Measurements from ENCODE around the gene CEMP1. TPM values are rescaled to one million over a fixed set of nuclear protein-coding genes. Genes with fewer than 3 reads are reported as not detected.

CEMP1 gene
- total RNA-seq, 4 donors from 2014 or later = 0.34 to 3.9 (median 3.5) TPM; not detected in 1

DNA sequence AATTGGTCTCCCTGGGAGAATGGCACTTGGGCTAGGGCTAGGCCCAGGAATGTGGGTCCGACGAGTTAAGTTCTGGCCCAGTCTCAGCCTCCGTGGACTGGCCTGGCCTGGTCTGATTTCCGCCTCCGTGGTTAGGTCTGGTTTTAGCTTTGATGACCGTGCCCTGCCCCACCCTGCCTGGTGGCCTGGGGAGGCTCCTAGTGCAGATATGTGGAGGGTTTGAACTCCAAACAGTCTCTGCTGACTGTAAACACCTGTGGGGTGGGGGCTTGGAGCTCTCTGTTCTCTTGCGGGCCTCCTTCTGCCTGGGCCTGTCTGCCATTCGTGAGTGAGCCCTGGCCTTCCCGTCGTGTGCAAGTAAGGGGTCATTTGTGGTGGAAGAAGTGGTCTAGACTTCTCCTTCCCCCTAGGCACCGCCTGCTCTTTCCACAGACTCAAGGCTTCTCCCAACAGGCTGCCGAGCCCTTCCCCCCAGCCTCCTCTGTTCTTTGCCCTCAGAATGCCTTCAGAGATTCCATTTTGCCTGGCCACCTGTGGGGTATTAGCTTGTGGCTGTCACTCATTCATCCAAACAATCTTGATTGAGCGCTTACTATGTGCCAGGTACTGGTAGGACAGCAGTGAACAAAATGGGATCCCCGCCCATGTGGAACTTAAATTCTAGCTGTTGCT, 15.9 kb downstream of the CEMP1 start:
- TF ChIP-seq, protein P1, sequence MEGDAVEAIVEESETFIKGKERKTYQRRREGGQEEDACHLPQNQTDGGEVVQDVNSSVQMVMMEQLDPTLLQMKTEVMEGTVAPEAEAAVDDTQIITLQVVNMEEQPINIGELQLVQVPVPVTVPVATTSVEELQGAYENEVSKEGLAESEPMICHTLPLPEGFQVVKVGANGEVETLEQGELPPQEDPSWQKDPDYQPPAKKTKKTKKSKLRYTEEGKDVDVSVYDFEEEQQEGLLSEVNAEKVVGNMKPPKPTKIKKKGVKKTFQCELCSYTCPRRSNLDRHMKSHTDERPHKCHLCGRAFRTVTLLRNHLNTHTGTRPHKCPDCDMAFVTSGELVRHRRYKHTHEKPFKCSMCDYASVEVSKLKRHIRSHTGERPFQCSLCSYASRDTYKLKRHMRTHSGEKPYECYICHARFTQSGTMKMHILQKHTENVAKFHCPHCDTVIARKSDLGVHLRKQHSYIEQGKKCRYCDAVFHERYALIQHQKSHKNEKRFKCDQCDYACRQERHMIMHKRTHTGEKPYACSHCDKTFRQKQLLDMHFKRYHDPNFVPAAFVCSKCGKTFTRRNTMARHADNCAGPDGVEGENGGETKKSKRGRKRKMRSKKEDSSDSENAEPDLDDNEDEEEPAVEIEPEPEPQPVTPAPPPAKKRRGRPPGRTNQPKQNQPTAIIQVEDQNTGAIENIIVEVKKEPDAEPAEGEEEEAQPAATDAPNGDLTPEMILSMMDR (IDR thresholded peaks at IDR 0.05) = no peak
- TF ChIP-seq EP300 (IDR thresholded peaks at IDR 0.05) (no peak), POLR2AphosphoS5 (IDR thresholded peaks at IDR 0.05) (no peak), POLR2A (IDR thresholded peaks at IDR 0.05) (no peak)
- H3K27ac ChIP-seq = peak overlapping the region; percentile 99
- DNase-seq (ENCODE audit: low spot score in 2 of 2) = peak; percentile 70 to 81
- peak overlapping the region; percentile 94 for H3K4me3 ChIP-seq
- 16% methylated on average over 14 of the region's 14 CpGs for WGBS
- H3K27me3 ChIP-seq = no peaks in the 10 kb centered on the region
- no peaks in the 10 kb centered on the region for H3K9me3 ChIP-seq
- H3K36me3 ChIP-seq = peaks cover 4% of the 10 kb centered on the region
- peaks cover 76% of the 10 kb centered on the region for H3K4me1 ChIP-seq

GRCh38 chr16:2514333-2515179, 16.7 kb downstream of the CEMP1 start:
- H3K9me3 ChIP-seq = no peaks in the 10 kb centered on the region
- peaks cover 3% of the 10 kb centered on the region for H3K36me3 ChIP-seq
- H3K27me3 ChIP-seq = no peaks in the 10 kb centered on the region
- H3K4me3 ChIP-seq = peak overlapping the region; percentile 94
- H3K27ac ChIP-seq = peak overlapping the region; percentile 99
- WGBS = 0% methylated on average over 23 of the region's 63 CpGs
- H3K4me1 ChIP-seq = peaks cover 72% of the 10 kb centered on the region
- TF ChIP-seq EP300 (IDR thresholded peaks at IDR 0.05) (no peak), POLR2AphosphoS5 (IDR thresholded peaks at IDR 0.05) (no peak), POLR2A (IDR thresholded peaks at IDR 0.05) (no peak)
- TF ChIP-seq, protein P1 (IDR thresholded peaks at IDR 0.05) = no peak
- peak; percentile 75 to 80 for DNase-seq (ENCODE audit: low spot score in 2 of 2)

DNA sequence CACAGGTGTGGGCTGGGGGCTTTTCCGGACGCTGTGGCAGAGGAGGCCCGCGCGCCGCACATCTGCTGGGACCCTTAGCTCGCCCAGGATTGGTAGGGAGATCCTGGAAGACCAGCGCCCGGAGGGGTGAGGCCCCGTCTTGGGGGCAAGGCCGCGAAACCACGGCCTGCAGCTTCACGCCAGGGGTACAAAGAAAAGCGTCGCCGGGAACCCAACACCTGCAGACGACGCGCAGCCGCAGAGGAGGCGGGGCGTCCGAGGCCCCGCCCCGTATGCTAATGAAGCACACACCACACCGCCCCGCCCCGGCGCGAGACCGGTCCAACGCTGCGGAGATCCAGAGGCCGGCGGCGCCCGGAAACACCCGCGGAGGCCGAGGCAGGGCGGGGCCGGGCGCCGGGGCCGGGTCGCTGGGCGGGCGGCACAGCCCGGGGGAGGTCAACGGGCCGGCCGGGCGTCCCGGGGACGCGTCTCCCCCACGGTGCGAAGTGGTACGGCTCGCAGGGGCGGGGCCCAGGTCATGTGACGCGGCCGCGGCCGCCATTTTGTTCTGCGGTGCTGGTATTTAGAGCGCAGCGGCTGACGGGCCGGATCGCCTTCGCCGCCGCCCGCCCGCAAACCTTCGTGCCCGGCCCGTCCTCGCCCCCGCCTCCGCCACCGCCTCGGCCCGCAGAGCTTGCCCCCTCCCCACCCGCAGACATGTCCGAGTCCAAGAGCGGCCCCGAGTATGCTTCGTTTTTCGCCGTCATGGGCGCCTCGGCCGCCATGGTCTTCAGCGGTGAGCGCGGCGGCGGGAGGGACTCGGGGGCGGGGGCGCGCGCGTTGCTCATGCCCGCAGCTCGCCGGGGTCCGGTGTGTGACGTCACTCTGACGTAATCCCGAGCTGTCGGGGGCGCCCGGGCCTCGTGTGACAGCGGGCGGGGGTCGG, 17.5 kb downstream of the CEMP1 start, which contains the start of gene ATP6V0C:
Gene ATP6V0C, plus strand, starts transcription at position 548 of the 928 bp plus-strand sequence. Its CDS starts 152 bp downstream, at position 700.
- Histone ChIP-seq H3K4me1 (peaks cover 63% of the 10 kb centered on the region), H3K27me3 (no peaks in the 10 kb centered on the region), H3K9me3 (no peaks in the 10 kb centered on the region), H3K4me3 (peak within 1 kb of the TSS; percentile 94), H3K36me3 (no peaks in the 10 kb centered on the region), H3K27ac (peak within 1 kb of the TSS; percentile 99)
- WGBS = under 1% methylated on average over 20 of the region's 122 CpGs
- DNase-seq (ENCODE audit: low spot score in 2 of 2) = peak; percentile 94 to 97
- TF ChIP-seq POLR2AphosphoS5 (IDR thresholded peaks at IDR 0.05) (peak in 2 of 3 donors; percentile 49 to 80), EP300 (IDR thresholded peaks at IDR 0.05) (no peak), POLR2A (IDR thresholded peaks at IDR 0.05) (peak; percentile 30 to 88)
- TF ChIP-seq, protein P1 (IDR thresholded peaks at IDR 0.05) = no peak

- H3K4me1 ChIP-seq = peaks cover 55% of the 10 kb centered on the region
- TF ChIP-seq POLR2AphosphoS5 (IDR thresholded peaks at IDR 0.05) (no peak), POLR2A (IDR thresholded peaks at IDR 0.05) (no peak), EP300 (IDR thresholded peaks at IDR 0.05) (no peak)
- TF ChIP-seq, protein P1 (IDR thresholded peaks at IDR 0.05) = no peak
- DNase-seq (ENCODE audit: low spot score in 2 of 2) = no peak
- H3K9me3 ChIP-seq = no peaks in the 10 kb centered on the region
- H3K27ac ChIP-seq = peak overlapping the region; percentile 99
- H3K36me3 ChIP-seq = no peaks in the 10 kb centered on the region
- WGBS = 41% methylated on average over 14 of the region's 15 CpGs
- no peaks in the 10 kb centered on the region for H3K27me3 ChIP-seq
- peak overlapping the region; percentile 94 for H3K4me3 ChIP-seq
These were observed 18.3 kb downstream of the CEMP1 start for GRCh38 chr16:2512735-2513404.

Measured in suprapubic skin (tissue), 4 donors.